ENCODE data around the gene RABGAP1L.

Gene RABGAP1L

GRCh38 chr1:175009532-175009931, 850.2 kb downstream of the RABGAP1L start:
- no peak for DNase-seq (ENCODE audit: low spot score)
- H4K91ac ChIP-seq (ENCODE audit: low read depth, low read length, poor library complexity): no peak overlapping the region
- H3K9me3 ChIP-seq (replicated peaks in 1 of 2; ENCODE audit: control insufficient read depth in 2 of 2, insufficient read depth in 1 of 2, low read depth in 1 of 2, low read length in 2 of 2): no peaks in the 10 kb centered on the region
- no peak overlapping the region for H3K14ac ChIP-seq (ENCODE audit: low read length)
- H2AFZ ChIP-seq (ENCODE audit: low read length): no peak overlapping the region
- H3K4ac ChIP-seq (ENCODE audit: low read length): no peak overlapping the region
- no peaks in the 10 kb centered on the region for H3K4me1 ChIP-seq (ENCODE audit: control insufficient read depth in 2 of 2, insufficient read depth in 1 of 2, low read depth in 1 of 2, low read length in 2 of 2)
- H3K27me3 ChIP-seq (ENCODE audit: control insufficient read depth in 3 of 3, insufficient read depth in 3 of 3, low read depth in 1 of 3, low read length in 3 of 3): no peaks in the 10 kb centered on the region
- no peak overlapping the region for H3K9ac ChIP-seq (ENCODE audit: low read depth, low read length, poor library complexity)
- H2BK120ac ChIP-seq (ENCODE audit: low read depth, low read length): no peak overlapping the region
- no peak overlapping the region for H3K18ac ChIP-seq (ENCODE audit: low read length)
- no peak overlapping the region for H2BK15ac ChIP-seq (ENCODE audit: low read length)
- H3K79me1 ChIP-seq (ENCODE audit: low read depth, low read length): no peaks in the 10 kb centered on the region
- no peak overlapping the region for H3K27ac ChIP-seq (replicated peaks; ENCODE audit: low read length)
- no peak overlapping the region for H2AK5ac ChIP-seq (ENCODE audit: low read depth, low read length)
- no peak overlapping the region for H4K8ac ChIP-seq (ENCODE audit: low read depth, low read length)
- no peak overlapping the region for H3K4me3 ChIP-seq (ENCODE audit: low read length in 2 of 2)
- no peak overlapping the region for H2BK5ac ChIP-seq (ENCODE audit: low read length)
- WGBS, 2 donors (ENCODE audit: extremely low coverage in 2 of 2, insufficient read length in 2 of 2, insufficient replicate concordance in 1 of 2): no CpG with 5 or more reads among the region's 10 CpGs
- peaks cover 26 to 100% of the 10 kb centered on the region in 2 donors for H3K36me3 ChIP-seq (replicated peaks in 1 of 2; ENCODE audit: control insufficient read depth in 2 of 2, insufficient read depth in 2 of 2, low read length in 2 of 2)
- no peak overlapping the region for H3K4me2 ChIP-seq (ENCODE audit: insufficient read depth, low read length, poor library complexity, severe bottlenecking)
- no peak overlapping the region for H2BK12ac ChIP-seq (ENCODE audit: low read length)
- no peak overlapping the region for H3K23ac ChIP-seq (ENCODE audit: low read depth, low read length, poor library complexity)

GRCh38 chr1:175013445-175013844, 854.1 kb downstream of the RABGAP1L start:
- Histone ChIP-seq H2BK120ac (ENCODE audit: low read depth, low read length) (no peak overlapping the region), H4K8ac (ENCODE audit: low read depth, low read length) (no peak overlapping the region), H4K91ac (ENCODE audit: low read depth, low read length, poor library complexity) (no peak overlapping the region), H3K14ac (ENCODE audit: low read length) (no peak overlapping the region), H3K36me3 (replicated peaks in 1 of 2; ENCODE audit: control insufficient read depth in 2 of 2, insufficient read depth in 2 of 2, low read length in 2 of 2) (peaks cover 25 to 98% of the 10 kb centered on the region in 2 donors), H3K23ac (ENCODE audit: low read depth, low read length, poor library complexity) (no peak overlapping the region), H2AFZ (ENCODE audit: low read length) (no peak overlapping the region), H3K4ac (ENCODE audit: low read length) (no peak overlapping the region), H3K18ac (ENCODE audit: low read length) (no peak overlapping the region), H2BK12ac (ENCODE audit: low read length) (no peak overlapping the region), H3K27ac (replicated peaks; ENCODE audit: low read length) (no peak overlapping the region), H3K4me2 (ENCODE audit: insufficient read depth, low read length, poor library complexity, severe bottlenecking) (no peak overlapping the region), H3K27me3 (ENCODE audit: control insufficient read depth in 3 of 3, insufficient read depth in 3 of 3, low read depth in 1 of 3, low read length in 3 of 3) (no peaks in the 10 kb centered on the region), H2BK5ac (ENCODE audit: low read length) (no peak overlapping the region), H3K79me1 (ENCODE audit: low read depth, low read length) (peaks cover 2% of the 10 kb centered on the region), H3K4me3 (ENCODE audit: low read length in 2 of 2) (no peak overlapping the region), H2BK15ac (ENCODE audit: low read length) (no peak overlapping the region), H3K9me3 (replicated peaks in 1 of 2; ENCODE audit: control insufficient read depth in 2 of 2, insufficient read depth in 1 of 2, low read depth in 1 of 2, low read length in 2 of 2) (no peaks in the 10 kb centered on the region), H3K4me1 (ENCODE audit: control insufficient read depth in 2 of 2, insufficient read depth in 1 of 2, low read depth in 1 of 2, low read length in 2 of 2) (no peaks in the 10 kb centered on the region), H2AK5ac (ENCODE audit: low read depth, low read length) (no peak overlapping the region), H3K9ac (ENCODE audit: low read depth, low read length, poor library complexity) (no peak overlapping the region)
- WGBS, 2 donors (ENCODE audit: extremely low coverage in 2 of 2, insufficient read length in 2 of 2, insufficient replicate concordance in 1 of 2): no CpG with 5 or more reads among the region's 1 CpG
- no peak for DNase-seq (ENCODE audit: low spot score)

- Histone ChIP-seq H3K4me3 (ENCODE audit: low read length in 2 of 2) (no peak overlapping the region), H3K14ac (ENCODE audit: low read length) (no peak overlapping the region), H2BK120ac (ENCODE audit: low read depth, low read length) (no peak overlapping the region), H3K4me1 (ENCODE audit: control insufficient read depth in 2 of 2, insufficient read depth in 1 of 2, low read depth in 1 of 2, low read length in 2 of 2) (no peaks in the 10 kb centered on the region), H2AFZ (ENCODE audit: low read length) (no peak overlapping the region), H3K18ac (ENCODE audit: low read length) (no peak overlapping the region), H2BK12ac (ENCODE audit: low read length) (no peak overlapping the region), H4K91ac (ENCODE audit: low read depth, low read length, poor library complexity) (no peak overlapping the region), H3K9me3 (replicated peaks in 1 of 2; ENCODE audit: control insufficient read depth in 2 of 2, insufficient read depth in 1 of 2, low read depth in 1 of 2, low read length in 2 of 2) (no peaks in the 10 kb centered on the region), H3K23ac (ENCODE audit: low read depth, low read length, poor library complexity) (no peak overlapping the region), H3K4me2 (ENCODE audit: insufficient read depth, low read length, poor library complexity, severe bottlenecking) (no peak overlapping the region), H3K4ac (ENCODE audit: low read length) (no peak overlapping the region), H4K8ac (ENCODE audit: low read depth, low read length) (no peak overlapping the region), H3K27ac (replicated peaks; ENCODE audit: low read length) (no peak overlapping the region), H3K9ac (ENCODE audit: low read depth, low read length, poor library complexity) (no peak overlapping the region), H2AK5ac (ENCODE audit: low read depth, low read length) (no peak overlapping the region), H2BK15ac (ENCODE audit: low read length) (no peak overlapping the region), H3K36me3 (replicated peaks in 1 of 2; ENCODE audit: control insufficient read depth in 2 of 2, insufficient read depth in 2 of 2, low read length in 2 of 2) (peaks cover 20 to 98% of the 10 kb centered on the region in 2 donors), H3K79me1 (ENCODE audit: low read depth, low read length) (peaks cover 2% of the 10 kb centered on the region), H3K27me3 (ENCODE audit: control insufficient read depth in 3 of 3, insufficient read depth in 3 of 3, low read depth in 1 of 3, low read length in 3 of 3) (no peaks in the 10 kb centered on the region), H2BK5ac (ENCODE audit: low read length) (no peak overlapping the region)
- WGBS, 2 donors (ENCODE audit: extremely low coverage in 2 of 2, insufficient read length in 2 of 2, insufficient replicate concordance in 1 of 2): no CpG with 5 or more reads among the region's 4 CpGs
- no peak for DNase-seq (ENCODE audit: low spot score)
These were observed 855.9 kb downstream of the RABGAP1L start for GRCh38 chr1:175015243-175015642.

- Histone ChIP-seq H3K9me3 (replicated peaks in 1 of 2; ENCODE audit: control insufficient read depth in 2 of 2, insufficient read depth in 1 of 2, low read depth in 1 of 2, low read length in 2 of 2) (no peaks in the 10 kb centered on the region), H3K27me3 (ENCODE audit: control insufficient read depth in 3 of 3, insufficient read depth in 3 of 3, low read depth in 1 of 3, low read length in 3 of 3) (no peaks in the 10 kb centered on the region), H3K4me3 (ENCODE audit: low read length in 2 of 2) (no peak overlapping the region), H3K27ac (replicated peaks; ENCODE audit: low read length) (no peak overlapping the region), H3K4me1 (ENCODE audit: control insufficient read depth in 2 of 2, insufficient read depth in 1 of 2, low read depth in 1 of 2, low read length in 2 of 2) (no peaks in the 10 kb centered on the region), H2AFZ (ENCODE audit: low read length) (no peak overlapping the region), H2BK5ac (ENCODE audit: low read length) (no peak overlapping the region), H3K18ac (ENCODE audit: low read length) (no peak overlapping the region), H4K91ac (ENCODE audit: low read depth, low read length, poor library complexity) (no peak overlapping the region), H3K36me3 (replicated peaks in 1 of 2; ENCODE audit: control insufficient read depth in 2 of 2, insufficient read depth in 2 of 2, low read length in 2 of 2) (peaks cover 10 to 63% of the 10 kb centered on the region in 2 donors), H3K23ac (ENCODE audit: low read depth, low read length, poor library complexity) (no peak overlapping the region), H2BK15ac (ENCODE audit: low read length) (no peak overlapping the region), H3K4me2 (ENCODE audit: insufficient read depth, low read length, poor library complexity, severe bottlenecking) (no peak overlapping the region), H3K79me1 (ENCODE audit: low read depth, low read length) (peaks cover 2% of the 10 kb centered on the region), H3K9ac (ENCODE audit: low read depth, low read length, poor library complexity) (no peak overlapping the region), H4K8ac (ENCODE audit: low read depth, low read length) (no peak overlapping the region), H3K4ac (ENCODE audit: low read length) (no peak overlapping the region), H2AK5ac (ENCODE audit: low read depth, low read length) (no peak overlapping the region), H2BK12ac (ENCODE audit: low read length) (no peak overlapping the region), H2BK120ac (ENCODE audit: low read depth, low read length) (no peak overlapping the region), H3K14ac (ENCODE audit: low read length) (no peak overlapping the region)
- DNase-seq (ENCODE audit: low spot score): no peak
- WGBS, 2 donors (ENCODE audit: extremely low coverage in 2 of 2, insufficient read length in 2 of 2, insufficient replicate concordance in 1 of 2): no CpG with 5 or more reads among the region's 3 CpGs
These were observed 860.2 kb downstream of the RABGAP1L start for GRCh38 chr1:175019524-175019923.

All from neuronal stem cell (in vitro differentiated cells).